AG09309 (cell line): ENCODE data around the gene RAPH1.
"Not testable (repeated sequence)": the region's sequence is repeated elsewhere in the genome, so short reads cannot be mapped to it uniquely, and the experiment has no call there.

Experiments used
- DNase-seq: peaks from one replicate; pipeline ENCODE4 v3.0.0-alpha.2; 2010; ENCODE audit warnings: low read depth
- H3K4me3 ChIP-seq: 2 replicates; pipeline ENCODE4 v1.5.1; 2011; ENCODE audit warnings: mild to moderate bottlenecking, low read depth, low read length, moderate library complexity; ENCODE audit not compliant: control insufficient read depth
- CTCF ChIP-seq: IDR thresholded peaks from 2 replicates; pipeline ENCODE4 v1.5.1; 2011; ENCODE audit warnings: mild to moderate bottlenecking, low read depth, low read length, inconsistent platforms; ENCODE audit not compliant: insufficient read depth, control insufficient read depth; ENCODE audit errors: missing control alignments

RAPH1 gene

GRCh38 chr2:203432811-203433210, 102.3 kb downstream of the RAPH1 start:
- H3K4me3 ChIP-seq = no peak overlapping the region
- no peak for TF ChIP-seq CTCF
- no peak for DNase-seq

GRCh38 chr2:203431391-203432185, 103.5 kb downstream of the RAPH1 start:
- no peak for TF ChIP-seq CTCF
- no peak overlapping the region for H3K4me3 ChIP-seq
- no peak for DNase-seq

- H3K4me3 ChIP-seq, DNase-seq: not testable (repeated sequence)
Observed at GRCh38 chr2:203429643-203430042, 105.5 kb downstream of the RAPH1 start.

DNA sequence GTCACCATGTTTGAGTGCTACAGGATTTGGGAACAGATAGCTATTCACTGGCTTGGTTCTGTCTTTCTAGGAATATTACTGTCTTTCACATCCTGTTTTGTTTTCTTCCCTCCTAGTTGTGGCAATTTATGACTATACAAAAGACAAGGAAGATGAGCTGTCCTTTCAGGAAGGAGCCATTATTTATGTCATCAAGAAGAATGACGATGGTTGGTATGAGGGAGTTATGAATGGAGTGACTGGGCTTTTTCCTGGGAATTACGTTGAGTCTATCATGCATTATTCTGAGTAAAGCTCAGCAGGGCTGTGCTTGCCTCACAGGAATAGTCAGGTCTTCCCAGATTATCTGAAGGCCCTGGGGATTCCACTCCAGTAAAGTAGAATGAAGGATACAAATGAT, 108.0 kb downstream of the RAPH1 start:
- H3K4me3 ChIP-seq = no peak overlapping the region
- no peak for TF ChIP-seq CTCF
- no peak for DNase-seq

DNA sequence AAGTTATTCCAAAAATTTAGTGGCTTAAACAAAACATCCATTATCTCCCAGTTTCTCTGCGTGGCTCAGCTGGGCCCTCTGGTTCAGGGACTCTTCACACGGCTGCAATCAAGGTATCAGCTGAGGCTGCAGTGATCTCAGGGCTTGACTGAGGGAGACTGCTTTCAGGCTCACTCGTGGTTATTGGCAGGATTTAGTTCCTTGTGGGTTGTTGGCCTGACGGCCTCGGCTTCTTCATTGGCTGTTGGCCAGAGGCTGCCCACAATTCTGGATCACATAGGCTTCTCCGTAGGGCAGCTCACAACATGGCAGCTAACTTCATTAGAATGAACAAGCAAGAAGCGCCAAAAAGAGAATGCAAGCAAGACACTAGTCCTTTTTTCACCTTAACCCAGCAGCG, 116.8 kb downstream of the RAPH1 start:
- no peak overlapping the region for H3K4me3 ChIP-seq
- DNase-seq = no peak
- TF ChIP-seq CTCF = no peak

- DNase-seq = no peak
- TF ChIP-seq CTCF = no peak
- H3K4me3 ChIP-seq = no peak overlapping the region
Observed at GRCh38 chr2:203413796-203414195, 121.3 kb downstream of the RAPH1 start.

DNA sequence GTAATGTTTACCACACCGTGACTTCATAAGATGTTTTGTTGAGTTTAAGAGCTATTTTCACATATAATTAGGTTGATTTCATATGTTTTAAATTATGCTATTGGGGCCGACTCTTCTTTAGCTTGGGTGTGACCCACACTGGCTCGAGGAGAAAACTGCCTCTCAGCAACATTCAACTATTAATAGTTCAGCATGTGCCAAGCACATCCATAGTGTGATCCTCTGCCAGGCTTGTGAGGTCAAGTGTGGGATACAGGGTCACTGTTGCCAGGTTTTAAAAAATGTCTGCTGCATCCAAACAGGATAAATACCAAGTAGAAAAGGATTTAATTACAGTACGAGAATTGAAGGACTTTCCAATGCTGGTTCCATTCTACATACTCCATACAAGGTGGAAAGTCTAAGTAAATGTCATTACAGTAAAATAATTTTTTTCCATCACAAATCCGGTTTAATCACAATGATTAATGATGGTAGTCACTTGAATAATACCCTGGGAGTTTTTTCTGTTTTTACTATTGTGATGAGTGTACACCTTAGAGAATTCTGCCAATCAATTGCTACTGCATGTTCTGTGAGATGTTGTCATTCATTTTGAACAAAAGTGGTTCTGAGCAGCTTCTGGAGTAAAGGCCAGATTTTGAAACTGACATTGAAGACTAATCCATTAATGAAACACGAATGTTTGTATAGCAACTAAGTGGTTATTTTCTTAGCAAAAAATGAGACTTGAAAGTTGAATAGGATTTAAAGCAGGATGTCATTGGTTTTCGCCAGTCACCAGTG, 122.4 kb downstream of the RAPH1 start:
- no peak overlapping the region for H3K4me3 ChIP-seq
- no peak for TF ChIP-seq CTCF
- no peak for DNase-seq
